ENCODE data around the gene C5orf15.

The C5orf15 gene

GRCh38 chr5:133968204-133968980, at the start of gene C5orf15:
Gene C5orf15 (minus strand): TSS chr5:133968625. CDS start chr5:133968584, 41 bp downstream.
- DNase-seq = peak; percentile 89 to 95

- no peak for DNase-seq
These were observed 39.9 kb upstream of the C5orf15 start for GRCh38 chr5:134008266-134008749.

- no peak for DNase-seq
These were observed 39.3 kb upstream of the C5orf15 start for GRCh38 chr5:134007581-134008265.

- DNase-seq = no peak
These were observed 37.7 kb upstream of the C5orf15 start for GRCh38 chr5:134006115-134006514.

- DNase-seq = peak in 1 of 2 donors; percentile 18
These were observed 37.1 kb upstream of the C5orf15 start for GRCh38 chr5:134005417-134006061.

GRCh38 chr5:134004626-134005416, 36.4 kb upstream of the C5orf15 start, which contains the start of gene VDAC1:
Gene VDAC1 (minus strand): TSS chr5:134004975. CDS start chr5:133993012, 11,963 bp downstream.
- peak; percentile 76 to 82 for DNase-seq

GRCh38 chr5:134003817-134004625, 35.6 kb upstream of the C5orf15 start:
- DNase-seq = peak in 1 of 2 donors; percentile 48

- no peak for DNase-seq
These were observed 34.8 kb upstream of the C5orf15 start for GRCh38 chr5:134003064-134003816.

GRCh38 chr5:134001938-134002731, 33.7 kb upstream of the C5orf15 start:
- no peak for DNase-seq

GRCh38 chr5:134000696-134001453, 32.5 kb upstream of the C5orf15 start:
- DNase-seq = no peak

- no peak for DNase-seq
These were observed 31.7 kb upstream of the C5orf15 start for GRCh38 chr5:134000091-134000511.

GRCh38 chr5:133998807-133999206, 30.4 kb upstream of the C5orf15 start:
- no peak for DNase-seq

GRCh38 chr5:133998042-133998441, 29.6 kb upstream of the C5orf15 start:
- DNase-seq = no peak

- DNase-seq = no peak
These were observed 28.3 kb upstream of the C5orf15 start for GRCh38 chr5:133996683-133997252.

- DNase-seq = no peak
These were observed 27.6 kb upstream of the C5orf15 start for GRCh38 chr5:133995883-133996563.

- DNase-seq = no peak
These were observed 26.9 kb upstream of the C5orf15 start for GRCh38 chr5:133995341-133995740.

- no peak for DNase-seq
These were observed 26.5 kb upstream of the C5orf15 start for GRCh38 chr5:133994990-133995333.

GRCh38 chr5:133994297-133994989, 26.0 kb upstream of the C5orf15 start:
- DNase-seq = no peak

Measured in hippocampal formation (tissue), 2 donors.